Spinal cord (tissue), 10 donors: Measurements from ENCODE around the gene SLC16A9. TPM values are rescaled to one million over a fixed set of nuclear protein-coding genes. Genes with fewer than 3 reads are reported as not detected.

Experiments
- DNase-seq, 6 donors: peaks; one replicate each; pipeline versions ENCODE4 v3.0.0 to v3.0.0-alpha.2; 2013 to 2015; ENCODE audit warnings: low spot score in 6 of 6, low read depth in 4 of 6
- H3K27ac ChIP-seq: one replicate; pipeline ENCODE4 v1.5.1; 2013; ENCODE audit warnings: low read depth, low read length, control low read depth
- H3K27me3 ChIP-seq: one replicate; pipeline ENCODE4 v1.6.1; 2013; ENCODE audit warnings: low read length; ENCODE audit not compliant: control insufficient read depth, insufficient read depth
- H3K36me3 ChIP-seq: one replicate; pipeline ENCODE4 v1.6.1; 2013; ENCODE audit warnings: low read length; ENCODE audit not compliant: control insufficient read depth, insufficient read depth
- H3K4me1 ChIP-seq: one replicate; pipeline ENCODE4 v1.6.1; 2013; ENCODE audit warnings: low read length; ENCODE audit not compliant: control insufficient read depth, insufficient read depth
- H3K4me3 ChIP-seq: one replicate; pipeline ENCODE4 v1.5.1; 2013; ENCODE audit warnings: low read depth, low read length, control low read depth
- H3K9me3 ChIP-seq: one replicate; pipeline ENCODE4 v1.6.1; 2013; ENCODE audit warnings: low read length; ENCODE audit not compliant: control insufficient read depth, insufficient read depth
- WGBS: methylation state at CpG from one replicate; pipeline ENCODE4 v1.1.5; 2013; ENCODE audit warnings: missing lambda C conversion rate; ENCODE audit not compliant: insufficient coverage; 5-methylcytosine and 5-hydroxymethylcytosine counted together
- polyA plus RNA-seq, 2 donors: library from polyadenylated mRNA; unstranded; fragments of 120-200 nt; gene quantifications; one replicate each; pipeline ENCODE4 v1.2.1, GENCODE V29; 2013; ENCODE audit not compliant: insufficient read length in 2 of 2
- total RNA-seq, 2 donors: library from RNA; depleted of rRNA in 1 of 2; stranded (reverse); fragments of 120-200 nt in 1 of 2; fragments of >200 nt in 1 of 2; gene quantifications; one replicate each; pipeline versions ENCODE4 v1.2.3 to v1.2.4, GENCODE V29; 2013 to 2014
- donor health status: healthy.

SLC16A9 gene
- total and polyA plus RNA-seq, 4 donors = 26.6 to 108 (median 43.8) TPM

DNA sequence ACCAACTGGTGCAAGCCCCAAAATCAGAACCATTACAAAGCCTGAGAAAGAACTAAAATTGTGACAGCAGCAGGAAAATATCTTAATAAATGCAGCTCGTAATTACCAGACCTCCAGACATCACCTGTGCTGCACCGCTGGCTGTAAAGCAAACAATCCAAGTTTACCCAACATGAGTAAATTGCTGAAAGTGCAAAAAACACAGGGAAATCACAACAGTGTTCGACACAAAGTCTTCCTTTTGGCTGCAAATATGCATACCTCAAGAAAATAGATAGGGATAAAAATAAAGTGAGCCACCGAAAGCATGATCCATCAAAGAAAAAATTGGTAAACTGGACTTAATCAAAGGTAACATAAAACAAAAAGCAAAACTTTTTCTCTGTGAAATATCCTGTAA, 101.7 kb downstream of the SLC16A9 start:
- Histone ChIP-seq H3K27me3 (no peaks in the 10 kb centered on the region), H3K9me3 (no peaks in the 10 kb centered on the region), H3K4me1 (no peaks in the 10 kb centered on the region), H3K4me3 (no peak overlapping the region), H3K36me3 (no peaks in the 10 kb centered on the region), H3K27ac (no peak overlapping the region)
- no peak for DNase-seq
- 75% methylated on average over 1 of the region's 4 CpGs for WGBS

DNA sequence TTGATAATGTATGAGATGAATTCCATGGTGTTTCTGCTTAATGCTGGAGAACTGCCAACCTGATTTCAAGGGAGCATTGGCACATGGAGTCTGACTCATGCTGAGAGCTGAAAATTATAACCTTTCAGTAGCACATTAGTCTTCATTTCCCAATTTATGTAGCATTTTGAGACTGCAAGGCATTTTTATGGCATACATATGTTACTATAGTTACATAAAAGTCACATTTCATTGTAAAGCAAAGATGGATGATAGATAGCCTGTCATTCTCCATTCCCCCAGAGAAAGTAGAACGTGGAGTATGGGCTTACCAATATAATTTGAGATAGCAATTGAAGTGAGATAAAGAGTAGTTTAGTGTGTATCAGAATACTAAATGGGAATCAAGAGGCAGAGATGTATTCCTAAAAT, 103.1 kb downstream of the SLC16A9 start:
- peak in 2 of 6 donors; percentile 54 to 86 for DNase-seq
- no CpG with 5 or more reads among the region's 1 CpG for WGBS

GRCh38 chr10:59601985-59602384, 107.7 kb downstream of the SLC16A9 start:
- Histone ChIP-seq H3K4me3 (no peak overlapping the region), H3K36me3 (no peaks in the 10 kb centered on the region), H3K4me1 (no peaks in the 10 kb centered on the region), H3K9me3 (no peaks in the 10 kb centered on the region), H3K27ac (no peak overlapping the region), H3K27me3 (no peaks in the 10 kb centered on the region)
- WGBS = no CpG with 5 or more reads among the region's 3 CpGs
- no peak for DNase-seq

More for the DNA sequence above, 103.1 kb downstream of the SLC16A9 start:
- Histone ChIP-seq H3K4me3 (no peak overlapping the region), H3K4me1 (no peaks in the 10 kb centered on the region), H3K27me3 (no peaks in the 10 kb centered on the region), H3K9me3 (no peaks in the 10 kb centered on the region), H3K36me3 (no peaks in the 10 kb centered on the region), H3K27ac (no peak overlapping the region)

Other genes starting within 250 kb of the SLC16A9 start
- gene MRLN, start 43.6 kb upstream of the SLC16A9 start, total RNA-seq = 10 to 100 TPM in 1 of 2 donors, 1 to 10 TPM in 1; 1.6 to 25.0 TPM
- gene MRLN, start 43.6 kb upstream of the SLC16A9 start, polyA plus RNA-seq = 1 to 10 TPM in 1 of 2 donors, not detected in 1; 2.8 TPM
- gene CCDC6, start 196.7 kb upstream of the SLC16A9 start, total RNA-seq = 10 to 100 TPM; 31.6 to 68.9 TPM
- gene CCDC6, start 196.7 kb upstream of the SLC16A9 start, polyA plus RNA-seq = 10 to 100 TPM; 32.6 to 46.7 TPM